GM13977 (cell line): ENCODE measurements around the gene CATSPERE.

Experiments used
- DNase-seq: peaks from one replicate; pipeline ENCODE4 v3.0.0; 2012; ENCODE audit warnings: low spot score
- in situ Hi-C: fragments of 300-500 bp; cut with MboI; formaldehyde crosslinking; loops from one replicate; pipeline ENCODE4 v1.12.0; 2022; ENCODE audit warnings: low sequenced_read_pairs, low pct_unique_long_range_greater_than_20kb, mixed read lengths, inconsistent platforms; ENCODE audit not compliant: unreplicated experiment
- TF ChIP-seq, protein P1 (sequence below): IDR thresholded peaks from 2 replicates; pipeline ENCODE4 v1.5.1; 2012; ENCODE audit warnings: mild to moderate bottlenecking, control low read depth; ENCODE audit not compliant: insufficient read depth; ENCODE audit errors: extremely low read depth, missing control alignments

Gene CATSPERE

DNA sequence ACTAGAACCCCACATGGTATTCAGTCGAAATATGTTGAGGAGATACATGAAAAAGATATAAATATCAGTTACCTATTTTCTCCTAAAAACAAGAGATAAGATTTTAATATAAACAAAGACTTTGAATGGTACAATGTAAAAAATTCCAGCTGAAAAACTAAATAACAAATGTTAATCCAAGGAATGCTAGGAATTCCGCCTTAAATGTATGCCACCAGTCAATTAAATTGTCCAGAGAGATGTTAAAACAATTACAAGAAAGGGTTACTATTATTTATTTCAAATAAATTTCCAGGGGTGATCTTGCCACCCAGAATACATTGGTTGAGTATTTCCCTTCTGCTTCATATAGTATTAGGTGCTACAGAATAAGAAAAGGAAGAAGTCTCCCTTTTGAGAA is 13.5 kb upstream of the CATSPERE start:
- in situ Hi-C loops: no loop called here
- TF ChIP-seq, protein P1, sequence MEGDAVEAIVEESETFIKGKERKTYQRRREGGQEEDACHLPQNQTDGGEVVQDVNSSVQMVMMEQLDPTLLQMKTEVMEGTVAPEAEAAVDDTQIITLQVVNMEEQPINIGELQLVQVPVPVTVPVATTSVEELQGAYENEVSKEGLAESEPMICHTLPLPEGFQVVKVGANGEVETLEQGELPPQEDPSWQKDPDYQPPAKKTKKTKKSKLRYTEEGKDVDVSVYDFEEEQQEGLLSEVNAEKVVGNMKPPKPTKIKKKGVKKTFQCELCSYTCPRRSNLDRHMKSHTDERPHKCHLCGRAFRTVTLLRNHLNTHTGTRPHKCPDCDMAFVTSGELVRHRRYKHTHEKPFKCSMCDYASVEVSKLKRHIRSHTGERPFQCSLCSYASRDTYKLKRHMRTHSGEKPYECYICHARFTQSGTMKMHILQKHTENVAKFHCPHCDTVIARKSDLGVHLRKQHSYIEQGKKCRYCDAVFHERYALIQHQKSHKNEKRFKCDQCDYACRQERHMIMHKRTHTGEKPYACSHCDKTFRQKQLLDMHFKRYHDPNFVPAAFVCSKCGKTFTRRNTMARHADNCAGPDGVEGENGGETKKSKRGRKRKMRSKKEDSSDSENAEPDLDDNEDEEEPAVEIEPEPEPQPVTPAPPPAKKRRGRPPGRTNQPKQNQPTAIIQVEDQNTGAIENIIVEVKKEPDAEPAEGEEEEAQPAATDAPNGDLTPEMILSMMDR: no peak
- DNase-seq: no peak

DNA sequence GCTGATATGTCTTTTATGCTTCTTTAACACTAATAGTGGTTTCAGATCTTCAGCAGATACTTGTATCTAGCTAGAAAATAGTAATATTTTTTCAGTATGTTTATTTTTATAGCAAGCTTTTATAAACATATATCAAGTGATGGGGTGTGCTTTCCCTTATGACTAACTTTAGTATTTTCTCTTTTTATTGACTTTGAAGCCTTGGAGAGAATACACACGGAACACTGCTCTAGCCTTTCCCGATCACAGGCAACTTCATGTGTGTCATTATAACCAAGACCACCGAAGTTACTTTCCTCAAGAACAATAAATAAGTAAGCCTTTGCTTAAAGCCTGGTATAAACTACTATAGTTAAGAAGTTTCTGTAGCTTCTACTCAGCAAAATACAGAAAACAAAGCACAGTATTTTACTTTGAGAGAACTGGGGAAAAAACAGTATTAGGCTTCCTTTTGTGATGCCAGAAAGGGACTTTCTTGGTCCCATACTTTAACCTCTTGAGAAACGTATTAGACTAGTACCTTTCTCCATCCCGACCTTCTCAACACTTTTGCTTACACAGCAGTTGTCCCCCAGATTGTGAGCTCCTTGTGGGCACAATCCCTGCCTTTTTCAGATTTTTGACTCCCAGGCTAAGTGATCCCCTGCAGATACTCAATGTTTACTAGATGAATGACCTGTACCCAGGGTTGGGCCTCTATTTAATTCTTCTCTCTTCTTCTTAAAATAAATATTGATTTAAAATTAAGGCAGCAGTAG is 12.6 kb upstream of the CATSPERE start:
- in situ Hi-C loops: no loop called here
- no peak for DNase-seq
- TF ChIP-seq, protein P1: no peak

DNA sequence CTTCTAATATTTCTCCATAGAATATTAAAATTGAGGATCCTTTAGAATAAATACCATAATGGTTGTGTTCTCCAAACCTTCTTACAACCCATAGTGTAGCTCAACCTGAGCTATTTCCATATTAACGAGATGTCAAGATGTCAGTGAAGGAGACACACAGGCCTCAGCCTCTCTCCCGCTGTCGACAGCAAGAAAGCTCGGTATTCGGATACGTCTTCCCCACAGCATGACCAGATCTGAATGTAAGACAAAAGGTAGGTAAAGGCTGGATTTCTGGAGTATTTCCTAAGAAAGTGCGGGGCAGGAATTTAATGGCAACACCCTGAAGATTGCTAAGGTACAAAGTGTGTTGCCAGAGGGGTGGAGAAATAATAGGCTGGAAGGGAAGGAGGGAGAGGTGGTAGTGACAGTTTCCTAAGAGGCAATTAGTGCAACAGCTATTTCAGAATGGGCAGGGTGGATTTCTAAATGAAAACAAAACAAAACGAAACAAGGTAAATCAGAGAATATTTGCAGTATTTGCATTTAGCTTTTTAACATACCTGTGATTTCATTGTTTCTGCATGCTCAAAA is 11.1 kb upstream of the CATSPERE start:
- in situ Hi-C loops: no loop called here
- TF ChIP-seq, protein P1: no peak
- no peak for DNase-seq

DNA sequence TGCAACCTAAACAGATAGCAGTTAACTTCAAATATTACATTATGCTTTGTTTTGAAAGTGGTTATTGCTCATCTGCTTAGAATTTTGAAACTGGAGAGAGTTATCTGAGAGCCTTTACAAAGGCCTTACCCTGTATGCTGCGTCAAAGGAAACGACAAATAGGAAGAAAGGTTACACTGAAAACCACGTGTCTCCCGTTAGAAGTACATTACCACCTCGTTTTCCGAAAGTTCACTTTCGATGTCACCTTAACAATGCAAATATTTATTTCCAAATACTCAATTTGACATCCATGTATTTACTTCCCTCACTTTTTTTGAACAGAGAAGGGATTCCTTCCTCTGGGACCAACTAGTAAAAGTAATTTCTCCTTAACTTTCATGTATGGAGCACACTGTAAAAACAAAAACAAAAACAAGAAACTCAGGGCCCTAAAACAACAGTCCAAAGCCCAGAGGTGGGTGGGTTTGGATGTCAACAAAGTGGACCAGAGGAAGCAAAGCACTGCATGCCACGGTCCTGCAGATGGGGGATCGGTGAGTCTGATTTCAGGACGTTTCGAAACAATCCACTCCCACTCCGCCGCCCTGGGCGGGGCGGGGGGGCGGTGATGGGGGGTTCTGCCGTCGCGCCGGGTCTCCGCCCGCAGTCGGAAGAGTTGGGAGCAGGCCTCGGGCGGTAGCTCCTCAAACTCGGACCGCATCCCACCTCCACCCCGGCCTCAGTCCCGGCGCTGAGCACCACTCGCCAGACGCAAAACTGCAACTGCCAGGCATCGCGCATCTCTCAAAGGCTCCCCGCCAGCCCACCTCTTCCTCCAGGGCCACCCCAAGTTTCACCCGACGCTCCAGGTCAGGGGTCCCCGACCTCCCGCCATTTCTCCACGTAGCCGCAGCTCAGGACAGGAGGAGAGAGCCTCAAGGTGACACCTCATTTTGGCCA is 10.2 kb upstream of the CATSPERE start:
- TF ChIP-seq, protein P1: no peak
- DNase-seq: peak; percentile 52
- in situ Hi-C loops: no loop called here

DNA sequence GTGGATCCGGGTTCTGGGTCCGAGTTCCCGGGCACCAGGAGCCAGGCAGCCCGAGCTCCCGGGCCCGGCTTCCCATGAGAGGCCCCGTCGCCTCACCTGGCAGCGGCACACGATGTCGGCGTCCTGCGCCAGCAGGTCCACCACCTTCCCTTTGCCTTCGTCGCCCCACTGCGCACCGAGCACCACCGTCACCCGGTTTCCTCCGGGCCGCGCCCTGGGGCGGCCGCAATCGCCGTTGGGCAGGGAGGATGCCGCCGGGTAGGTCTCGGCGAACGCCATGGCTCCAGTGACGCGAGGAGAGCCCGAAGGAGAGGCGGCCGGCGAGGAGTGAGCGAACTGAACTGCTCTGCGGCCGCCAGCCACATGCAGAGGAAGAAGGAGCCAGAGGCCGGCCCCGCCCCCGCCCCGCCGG is 9.5 kb upstream of the CATSPERE start, which contains the start of gene ADSS2:
ADSS2 (minus strand) TSS at position 371 of the 412 bp plus-strand sequence; CDS start at position 279, 92 bp downstream.
- in situ Hi-C loops: no loop called here
- DNase-seq: no peak
- TF ChIP-seq, protein P1: no peak
